Suprapubic skin (tissue), 4 donors: Measurements from ENCODE around the gene EIF2A. TPM values are rescaled to one million over a fixed set of nuclear protein-coding genes. Genes with fewer than 3 reads are reported as not detected.

Experiments
- DNase-seq, 2 donors: peaks; one replicate each; pipeline ENCODE4 v3.0.0-alpha.2; 2019; ENCODE audit warnings: low spot score in 2 of 2
- H3K27ac ChIP-seq: fragments of 200-600 bp; sonication (generic); one replicate; pipeline ENCODE4 v1.5.1; 2019
- H3K27me3 ChIP-seq: fragments of 200-600 bp; sonication (generic); one replicate; pipeline ENCODE4 v1.5.1; 2019
- H3K36me3 ChIP-seq: fragments of 200-600 bp; sonication (generic); one replicate; pipeline ENCODE4 v1.5.1; 2019
- H3K4me1 ChIP-seq: fragments of 200-600 bp; sonication (generic); one replicate; pipeline ENCODE4 v1.5.1; 2019
- H3K4me3 ChIP-seq: fragments of 200-600 bp; sonication (generic); one replicate; pipeline ENCODE4 v1.5.1; 2019; ENCODE audit warnings: mild to moderate bottlenecking
- H3K9me3 ChIP-seq: fragments of 200-600 bp; sonication (generic); one replicate; pipeline ENCODE4 v1.5.1; 2019
- EP300 ChIP-seq: sonication (generic); formaldehyde crosslinking; IDR thresholded peaks from one replicate; pipeline ENCODE4 v1.6.1; 2017; ENCODE audit warnings: antibody characterized with exemption
- POLR2A ChIP-seq, 2 donors: fragments of 450-650 bp; IDR thresholded peaks; one replicate each; pipeline ENCODE4 v1.6.1; 2017; ENCODE audit warnings: antibody characterized with exemption in 2 of 2, mild to moderate bottlenecking in 2 of 2, moderate library complexity in 2 of 2
- POLR2AphosphoS5 ChIP-seq, 3 donors: sonication (generic); formaldehyde crosslinking; IDR thresholded peaks; one replicate each; pipeline ENCODE4 v1.6.1; 2017; ENCODE audit warnings: antibody characterized with exemption in 3 of 3
- WGBS: methylation state at CpG from one replicate; pipeline ENCODE4 v1.1.5; 2018; 5-methylcytosine and 5-hydroxymethylcytosine counted together
- total RNA-seq, 4 donors: library from RNA; depleted of rRNA; stranded (reverse); fragments of >200 nt; gene quantifications; one replicate each; pipeline ENCODE4 v1.1.0, GENCODE V29; 2016
- TF ChIP-seq, protein P1 (sequence below), 2 donors: fragments of 200-600 bp in 1 of 2; fragments of 450-650 bp in 1 of 2; sonication (generic) in 1 of 2; IDR thresholded peaks; one replicate each; pipeline ENCODE4 v1.5.1; 2016 to 2019; ENCODE audit warnings: antibody characterized with exemption in 2 of 2, mild to moderate bottlenecking in 1 of 2, moderate library complexity in 1 of 2

The EIF2A gene
- total RNA-seq, 4 donors from 2014 or later: 149 to 222 (median 194) TPM

DNA sequence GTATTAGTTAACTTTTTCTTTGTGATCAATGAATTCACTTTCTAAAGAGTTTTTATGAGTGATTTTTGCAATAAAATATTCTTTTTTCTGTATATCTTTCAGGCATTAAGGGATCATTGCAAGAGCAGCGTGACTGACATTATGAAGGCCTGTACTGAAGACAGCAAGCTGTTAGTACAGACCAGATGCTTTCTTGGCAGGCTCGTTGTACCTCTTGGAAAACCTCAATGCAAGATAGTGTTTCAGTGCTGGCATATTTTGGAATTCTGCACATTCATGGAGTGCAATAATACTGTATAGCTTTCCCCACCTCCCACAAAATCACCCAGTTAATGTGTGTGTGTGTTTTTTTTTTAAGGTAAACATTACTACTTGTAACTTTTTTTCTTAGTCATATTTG is 81.0 kb downstream of the EIF2A start:
- Histone ChIP-seq H3K4me3 (no peak overlapping the region), H3K36me3 (peaks cover 54% of the 10 kb centered on the region), H3K27me3 (no peaks in the 10 kb centered on the region), H3K4me1 (no peaks in the 10 kb centered on the region), H3K9me3 (no peaks in the 10 kb centered on the region), H3K27ac (no peak overlapping the region)
- TF ChIP-seq POLR2A (IDR thresholded peaks at IDR 0.05): no peak
- TF ChIP-seq POLR2AphosphoS5 (IDR thresholded peaks at IDR 0.05): no peak
- TF ChIP-seq, protein P1, sequence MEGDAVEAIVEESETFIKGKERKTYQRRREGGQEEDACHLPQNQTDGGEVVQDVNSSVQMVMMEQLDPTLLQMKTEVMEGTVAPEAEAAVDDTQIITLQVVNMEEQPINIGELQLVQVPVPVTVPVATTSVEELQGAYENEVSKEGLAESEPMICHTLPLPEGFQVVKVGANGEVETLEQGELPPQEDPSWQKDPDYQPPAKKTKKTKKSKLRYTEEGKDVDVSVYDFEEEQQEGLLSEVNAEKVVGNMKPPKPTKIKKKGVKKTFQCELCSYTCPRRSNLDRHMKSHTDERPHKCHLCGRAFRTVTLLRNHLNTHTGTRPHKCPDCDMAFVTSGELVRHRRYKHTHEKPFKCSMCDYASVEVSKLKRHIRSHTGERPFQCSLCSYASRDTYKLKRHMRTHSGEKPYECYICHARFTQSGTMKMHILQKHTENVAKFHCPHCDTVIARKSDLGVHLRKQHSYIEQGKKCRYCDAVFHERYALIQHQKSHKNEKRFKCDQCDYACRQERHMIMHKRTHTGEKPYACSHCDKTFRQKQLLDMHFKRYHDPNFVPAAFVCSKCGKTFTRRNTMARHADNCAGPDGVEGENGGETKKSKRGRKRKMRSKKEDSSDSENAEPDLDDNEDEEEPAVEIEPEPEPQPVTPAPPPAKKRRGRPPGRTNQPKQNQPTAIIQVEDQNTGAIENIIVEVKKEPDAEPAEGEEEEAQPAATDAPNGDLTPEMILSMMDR (IDR thresholded peaks at IDR 0.05): no peak
- no peak for TF ChIP-seq EP300
- WGBS: 81% methylated on average over 2 of the region's 2 CpGs
- DNase-seq: no peak

DNA sequence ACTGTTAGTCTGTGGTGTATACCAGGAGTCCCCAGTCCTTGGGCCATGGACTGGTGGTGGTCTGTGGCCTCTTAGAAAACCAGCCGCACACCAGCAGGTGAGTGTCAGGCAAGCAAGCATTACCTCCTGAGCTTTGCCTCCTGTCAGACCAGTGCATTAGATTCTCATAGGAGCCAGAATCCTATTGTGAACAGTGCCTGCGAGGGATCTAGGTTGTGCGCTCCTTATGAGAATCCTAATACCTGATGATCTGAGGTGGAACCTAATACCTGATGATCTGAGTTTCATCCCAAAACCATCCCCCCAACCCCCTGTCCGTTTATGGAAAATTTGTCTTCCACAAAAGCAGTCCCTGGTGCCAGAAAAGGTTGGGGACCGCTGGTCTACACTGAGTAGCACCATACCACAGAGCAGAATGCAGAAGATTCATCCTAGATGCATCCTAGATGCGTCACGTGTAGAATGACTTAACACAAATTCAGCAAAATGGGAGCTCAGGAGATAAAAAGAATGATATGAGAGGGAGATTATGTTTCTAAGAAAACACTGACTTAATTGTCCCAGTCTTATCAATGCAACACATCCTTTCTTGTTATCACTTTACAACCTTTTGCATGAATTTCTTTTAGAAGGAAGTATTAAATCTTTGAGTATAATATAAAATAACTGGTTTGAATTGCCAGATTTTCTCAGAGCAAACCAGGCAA is 85.1 kb downstream of the EIF2A start:
- Histone ChIP-seq H3K4me1 (no peaks in the 10 kb centered on the region), H3K4me3 (no peak overlapping the region), H3K27me3 (no peaks in the 10 kb centered on the region), H3K27ac (no peak overlapping the region), H3K36me3 (peaks cover 35% of the 10 kb centered on the region), H3K9me3 (no peaks in the 10 kb centered on the region)
- no peak for DNase-seq
- 94% methylated on average over 7 of the region's 7 CpGs for WGBS
- TF ChIP-seq EP300: no peak
- no peak for TF ChIP-seq POLR2A (IDR thresholded peaks at IDR 0.05)
- TF ChIP-seq, protein P1 (IDR thresholded peaks at IDR 0.05): no peak
- TF ChIP-seq POLR2AphosphoS5 (IDR thresholded peaks at IDR 0.05): no peak

DNA sequence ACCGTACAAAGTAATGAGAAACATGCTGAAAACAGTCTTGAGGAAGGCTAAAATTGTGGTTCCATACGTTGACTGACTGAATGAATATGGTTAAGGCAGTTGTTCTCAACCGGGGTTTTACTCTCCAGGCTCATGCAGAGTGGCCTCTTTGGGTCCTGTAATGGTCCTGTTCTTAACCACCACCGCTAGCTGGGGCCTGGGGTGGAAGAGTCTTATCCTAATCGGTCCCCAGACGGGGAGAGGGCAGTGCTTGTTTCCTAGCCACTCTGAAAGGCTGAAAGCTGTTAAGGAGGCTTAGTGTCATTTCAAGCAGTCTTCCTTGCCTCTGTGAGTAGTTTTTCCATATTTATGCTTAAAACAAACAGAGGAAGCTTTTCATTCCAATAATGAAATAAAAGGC is 88.5 kb downstream of the EIF2A start:
- no peak overlapping the region for H3K27ac ChIP-seq
- H3K4me1 ChIP-seq: no peaks in the 10 kb centered on the region
- no peaks in the 10 kb centered on the region for H3K9me3 ChIP-seq
- 70% methylated on average over 6 of the region's 6 CpGs for WGBS
- no peak overlapping the region for H3K4me3 ChIP-seq
- TF ChIP-seq, protein P1 (IDR thresholded peaks at IDR 0.05): no peak
- TF ChIP-seq POLR2A (IDR thresholded peaks at IDR 0.05): no peak
- no peak for TF ChIP-seq EP300
- TF ChIP-seq POLR2AphosphoS5 (IDR thresholded peaks at IDR 0.05): no peak
- no peaks in the 10 kb centered on the region for H3K27me3 ChIP-seq
- no peak for DNase-seq
- H3K36me3 ChIP-seq: peaks cover 11% of the 10 kb centered on the region

DNA sequence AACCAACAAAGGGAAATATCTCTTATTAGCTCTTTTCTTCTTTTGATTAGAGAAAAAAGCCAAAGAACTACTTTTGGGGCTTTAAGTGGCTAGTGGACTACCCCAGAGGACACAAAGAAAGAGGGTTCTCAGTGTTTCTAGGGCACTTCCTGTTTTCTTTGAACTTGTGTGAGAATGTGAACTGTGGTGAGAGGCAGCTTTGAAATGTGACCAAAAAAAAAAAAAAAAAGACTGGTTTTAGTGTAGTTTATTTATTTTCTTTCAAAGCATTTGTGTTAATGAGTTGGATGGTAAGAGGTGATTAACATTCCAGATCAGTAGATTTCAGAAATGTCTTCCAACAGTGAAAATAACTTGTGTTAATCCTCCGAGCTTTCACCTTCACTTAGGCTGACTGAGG is 88.9 kb downstream of the EIF2A start:
- Histone ChIP-seq H3K4me1 (no peaks in the 10 kb centered on the region), H3K27me3 (no peaks in the 10 kb centered on the region), H3K27ac (no peak overlapping the region), H3K9me3 (no peaks in the 10 kb centered on the region), H3K4me3 (no peak overlapping the region), H3K36me3 (peaks cover 8% of the 10 kb centered on the region)
- DNase-seq: no peak
- TF ChIP-seq EP300: no peak
- no peak for TF ChIP-seq POLR2AphosphoS5 (IDR thresholded peaks at IDR 0.05)
- TF ChIP-seq POLR2A (IDR thresholded peaks at IDR 0.05): no peak
- TF ChIP-seq, protein P1 (IDR thresholded peaks at IDR 0.05): no peak
- 85% methylated on average over 1 of the region's 1 CpG for WGBS

Other genes starting within 250 kb of the EIF2A start
- 10 to 100 TPM; 13.2 to 19.5 (median 16.4) TPM for gene TSC22D2, start 138.5 kb upstream of the EIF2A start, total RNA-seq
- 100 to 1,000 TPM in 3 of 4 donors, 10 to 100 TPM in 1; 84.2 to 149 (median 120) TPM for gene SERP1, start 291 bp upstream of the EIF2A start, total RNA-seq
- 10 to 100 TPM; 49.2 to 97.2 (median 75.3) TPM for gene SELENOT, start 56.5 kb downstream of the EIF2A start, total RNA-seq
- under 1 TPM in 1 of 4 donors, not detected in 3; 0.68 TPM for gene ERICH6, start 157.1 kb downstream of the EIF2A start, total RNA-seq
- 10 to 100 TPM; 49.5 to 95.7 (median 81.3) TPM for gene SIAH2, start 216.4 kb downstream of the EIF2A start, total RNA-seq